GM18858 (cell line): Measurements from ENCODE around the gene RPL7A.
"Not testable (repeated sequence)": the region's sequence is repeated elsewhere in the genome, so short reads cannot be mapped to it uniquely, and the experiment has no call there.

ENCODE experiments used
- ATAC-seq: cut with Tn5 transposase; IDR thresholded peaks from one replicate; pipeline ENCODE4 v1.9.1; 2021; ENCODE audit not compliant: unreplicated experiment

RPL7A gene

GRCh38 chr9:133347985-133348717, at the start of gene RPL7A, which contains the start of gene MED22:
TSS of gene RPL7A (plus strand) at chr9:133348218. CDS start at chr9:133348244, 26 bp downstream.
TSS of gene MED22 (minus strand) at chr9:133348131. CDS start at chr9:133346662, 1,469 bp downstream.
- ATAC-seq, result peak; percentile 77

DNA sequence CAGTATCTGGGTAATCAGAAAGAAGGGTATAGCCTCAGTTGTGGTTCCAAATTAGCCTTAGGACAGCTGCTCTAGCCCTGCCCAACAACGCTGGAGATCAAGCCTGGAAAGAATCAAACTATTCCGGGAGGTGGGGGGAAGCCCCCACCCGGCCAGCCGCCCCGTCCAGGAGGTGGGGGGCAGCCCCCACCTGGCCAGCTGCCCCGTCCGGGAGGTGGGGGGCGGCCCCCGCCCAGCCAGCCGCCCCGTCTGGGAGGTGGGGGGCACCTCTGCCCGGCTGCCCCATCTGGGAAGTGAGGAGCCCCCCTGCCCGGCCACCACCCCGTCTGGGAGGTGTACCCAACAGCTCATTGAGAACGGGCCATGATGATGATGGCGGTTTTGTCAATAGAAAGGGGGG, 48.0 kb upstream of the RPL7A start:
- not testable (repeated sequence) for ATAC-seq

DNA sequence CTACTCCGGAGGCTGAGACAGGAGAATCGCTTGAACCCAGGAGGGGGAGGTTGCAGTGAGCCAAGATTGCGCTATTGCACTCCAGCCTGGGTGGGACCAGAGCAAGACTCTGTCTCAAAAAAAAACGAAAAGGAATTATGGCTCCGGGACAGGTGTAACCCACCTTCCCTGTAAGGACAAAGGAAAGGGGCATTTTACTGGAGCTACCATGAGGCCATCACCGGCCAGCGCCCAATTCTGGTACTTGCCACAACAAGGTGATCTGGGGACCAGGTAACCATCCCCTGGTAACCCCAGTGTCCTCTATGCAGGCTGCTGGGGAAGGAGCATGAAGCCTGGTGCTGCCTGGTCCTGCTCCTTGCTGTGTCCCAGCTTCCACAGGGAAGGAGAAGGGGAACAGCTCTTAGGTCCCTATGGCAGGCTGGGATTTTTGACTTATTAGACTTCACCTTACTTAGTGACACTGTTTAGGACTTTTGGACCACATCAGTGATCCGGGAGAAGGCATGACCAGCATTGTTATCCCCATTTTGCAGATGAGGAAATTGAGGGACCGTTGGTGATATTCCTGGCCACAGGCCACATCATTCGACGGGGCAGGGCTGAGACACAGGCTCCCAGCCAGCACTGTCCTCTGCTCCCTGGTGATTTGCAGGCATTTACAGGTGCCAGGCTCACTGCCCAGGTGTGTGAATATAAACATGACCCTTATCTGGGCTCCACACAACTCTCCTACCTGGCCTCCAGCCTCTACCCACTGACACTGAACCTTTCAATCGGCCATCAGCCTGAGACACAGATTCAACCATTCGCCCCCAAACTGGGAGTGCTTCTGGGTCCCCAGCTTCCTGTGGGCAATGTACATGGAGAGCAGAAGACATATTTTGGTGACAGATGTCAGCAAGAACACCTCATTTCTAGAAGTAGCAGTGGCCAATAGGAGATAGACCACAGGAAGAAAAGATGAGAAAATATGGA, 46.5 kb upstream of the RPL7A start:
- no peak for ATAC-seq

GRCh38 chr9:133303266-133304157, 44.5 kb upstream of the RPL7A start:
- no peak for ATAC-seq

DNA sequence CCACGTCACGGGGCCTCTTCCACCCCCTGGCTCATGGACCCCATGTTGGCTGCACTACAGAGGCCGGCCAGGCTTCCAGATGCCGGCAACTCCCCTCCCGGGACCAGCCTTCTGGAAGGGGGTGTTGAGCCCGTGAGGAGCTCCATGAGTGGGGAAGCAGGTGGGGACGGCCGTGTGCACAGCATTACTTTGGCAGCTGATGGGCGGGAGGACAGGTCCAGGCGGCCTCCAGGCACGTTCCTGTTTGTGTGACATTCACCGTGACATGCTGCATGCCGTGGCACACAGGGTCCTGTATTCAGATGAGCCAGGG, 43.9 kb upstream of the RPL7A start:
- ATAC-seq, result no peak

DNA sequence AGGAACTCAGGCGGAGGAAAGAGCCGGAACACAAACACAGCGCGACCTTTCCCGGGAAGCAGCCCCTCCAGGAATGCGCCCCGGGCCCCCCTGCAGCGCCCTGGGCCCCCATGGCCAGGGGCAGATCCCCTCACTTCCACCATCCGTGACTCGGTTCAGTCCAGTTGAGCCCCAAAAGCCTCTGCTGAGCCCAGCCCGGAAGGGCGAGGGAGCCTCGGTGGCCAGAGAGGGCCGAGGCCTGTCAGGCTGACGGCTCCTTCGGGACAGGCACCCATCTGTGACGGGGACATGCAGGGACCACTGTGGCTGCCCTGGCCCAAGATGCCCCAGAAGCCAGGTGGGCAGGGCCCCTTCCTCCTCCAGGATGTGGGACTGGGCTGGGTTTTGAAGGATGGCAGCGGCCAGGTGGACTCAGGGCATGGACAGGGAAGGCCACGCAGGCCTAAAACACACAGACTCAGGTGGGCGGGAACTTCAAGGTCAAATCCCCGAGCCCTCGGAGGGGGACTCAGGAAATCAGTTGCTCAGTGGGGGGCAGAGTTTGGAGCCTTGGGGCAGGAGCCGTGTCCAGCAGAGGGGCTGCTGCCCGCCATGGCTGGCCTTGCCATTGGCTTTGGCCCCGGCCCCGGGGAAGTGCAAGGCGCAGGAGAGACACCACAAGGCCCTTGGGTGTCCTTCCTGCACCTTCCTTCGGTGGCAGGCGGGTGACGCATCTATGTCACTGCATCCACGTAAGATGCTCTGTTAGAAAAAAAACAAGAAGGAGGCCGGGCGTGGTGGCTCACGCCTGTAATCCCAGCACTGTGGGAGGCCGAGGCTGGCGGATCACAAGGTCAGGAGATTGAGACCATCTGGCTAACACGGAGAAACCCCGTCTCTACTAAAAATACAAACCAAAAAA, 43.3 kb upstream of the RPL7A start:
- no peak for ATAC-seq

GRCh38 chr9:133305731-133306130, 42.3 kb upstream of the RPL7A start:
- ATAC-seq, result no peak

GRCh38 chr9:133306242-133307204, 41.5 kb upstream of the RPL7A start:
- ATAC-seq, result no peak

GRCh38 chr9:133307301-133307700, 40.7 kb upstream of the RPL7A start:
- ATAC-seq, result no peak

DNA sequence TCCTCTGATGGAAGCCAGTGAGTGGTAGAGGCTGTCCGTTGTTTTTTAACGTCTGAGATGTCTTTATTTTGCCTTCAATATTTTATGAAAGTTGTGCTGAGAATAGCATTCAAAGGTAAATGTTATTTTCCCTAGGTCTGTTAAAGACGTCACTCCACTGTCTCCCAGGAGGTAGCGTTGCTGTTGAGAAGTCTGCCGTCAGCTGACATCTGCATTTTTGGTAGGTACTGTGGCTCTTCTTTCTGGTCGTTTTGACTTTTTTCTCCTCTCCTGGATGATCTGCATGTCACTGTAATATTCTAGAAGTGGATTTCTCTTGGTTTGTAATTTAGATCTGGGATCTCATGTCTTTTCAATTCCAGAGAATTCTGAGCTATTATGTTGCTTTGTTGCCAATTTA, 38.4 kb upstream of the RPL7A start:
- ATAC-seq, result no peak

- no peak for ATAC-seq
Measured at GRCh38 chr9:133315997-133316396, 32.0 kb upstream of the RPL7A start.

DNA sequence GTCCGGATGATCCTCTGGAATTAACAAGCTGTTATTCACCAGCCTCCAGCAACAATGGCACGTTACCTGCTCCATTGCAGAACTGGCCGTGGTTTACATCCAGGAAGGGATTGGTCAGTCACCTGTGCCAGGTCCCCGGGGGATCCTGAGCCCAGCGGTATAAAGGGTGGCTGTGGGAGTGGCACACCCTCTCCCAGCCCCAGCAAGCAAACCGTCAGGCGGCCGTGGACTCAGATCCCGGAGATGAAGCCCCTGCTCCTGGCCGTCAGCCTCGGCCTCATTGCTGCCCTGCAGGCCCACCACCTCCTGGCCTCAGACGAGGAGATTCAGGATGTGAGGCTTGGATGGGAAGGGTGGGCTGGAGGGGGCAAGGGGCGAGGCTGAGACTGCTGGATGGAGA, 30.5 kb upstream of the RPL7A start:
- not testable (repeated sequence) for ATAC-seq

GRCh38 chr9:133320421-133320881, 27.6 kb upstream of the RPL7A start:
- ATAC-seq, result no peak

DNA sequence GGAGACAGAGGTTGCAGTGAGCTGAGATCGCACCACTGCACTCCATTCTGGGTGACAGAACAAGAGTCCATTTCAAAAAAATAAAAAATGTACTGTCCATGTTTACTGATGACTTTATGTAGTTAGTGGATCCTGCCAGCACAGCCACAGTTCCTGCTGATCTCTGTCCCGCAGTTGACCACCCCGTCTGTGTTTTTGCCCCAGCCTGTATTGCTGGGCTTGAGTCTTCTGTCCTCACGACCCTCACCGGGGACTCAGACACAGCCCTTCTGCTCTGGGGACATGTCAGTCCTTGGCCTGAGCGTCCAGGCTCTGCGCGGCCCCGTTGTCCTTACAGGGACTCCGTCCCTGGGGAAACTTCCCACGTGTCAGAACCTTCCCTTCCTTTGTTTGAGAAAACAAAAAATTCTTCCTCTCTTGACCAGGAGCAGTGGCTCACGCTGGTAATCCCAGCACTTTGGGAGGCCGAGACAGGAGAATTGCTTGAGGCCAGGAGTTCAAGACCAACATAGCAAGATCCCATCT, 26.5 kb upstream of the RPL7A start:
- no peak for ATAC-seq

DNA sequence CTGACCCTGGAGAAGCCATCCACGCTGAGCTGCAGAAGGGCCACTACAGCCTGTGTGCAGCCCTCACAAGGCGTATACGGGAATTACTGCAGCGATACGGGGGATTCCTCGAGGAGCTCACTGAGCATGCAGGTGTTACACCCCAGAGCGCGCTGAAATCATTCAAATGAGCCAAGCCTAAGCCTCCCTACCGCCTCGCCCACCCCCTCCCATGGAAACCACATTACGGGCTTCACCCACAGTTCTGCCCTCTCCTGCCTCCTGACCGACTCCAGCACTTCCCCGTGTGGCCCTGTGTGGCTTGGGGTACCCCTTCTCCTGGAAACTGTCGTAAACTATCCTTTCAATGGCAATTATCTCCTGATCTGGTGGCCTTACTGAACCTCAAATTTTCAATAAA, 25.3 kb upstream of the RPL7A start:
- ATAC-seq, result no peak

- ATAC-seq, result no peak
Measured at GRCh38 chr9:133323211-133323610, 24.8 kb upstream of the RPL7A start.

GRCh38 chr9:133323991-133324703, 23.9 kb upstream of the RPL7A start:
- no peak for ATAC-seq

GRCh38 chr9:133327021-133327420, 21.0 kb upstream of the RPL7A start:
- ATAC-seq, result not testable (repeated sequence)
